GM18519 (cell line): Measurements from ENCODE around the gene ZNF432.
"Not testable (repeated sequence)": the region's sequence is repeated elsewhere in the genome, so short reads cannot be mapped to it uniquely, and the experiment has no call there.

Source experiments
- ATAC-seq: cut with Tn5 transposase; IDR thresholded peaks from one replicate; pipeline ENCODE4 v1.9.1; 2021; ENCODE audit warnings: mild to moderate bottlenecking, moderate library complexity; ENCODE audit not compliant: unreplicated experiment, low FRiP score

ZNF432 gene

DNA sequence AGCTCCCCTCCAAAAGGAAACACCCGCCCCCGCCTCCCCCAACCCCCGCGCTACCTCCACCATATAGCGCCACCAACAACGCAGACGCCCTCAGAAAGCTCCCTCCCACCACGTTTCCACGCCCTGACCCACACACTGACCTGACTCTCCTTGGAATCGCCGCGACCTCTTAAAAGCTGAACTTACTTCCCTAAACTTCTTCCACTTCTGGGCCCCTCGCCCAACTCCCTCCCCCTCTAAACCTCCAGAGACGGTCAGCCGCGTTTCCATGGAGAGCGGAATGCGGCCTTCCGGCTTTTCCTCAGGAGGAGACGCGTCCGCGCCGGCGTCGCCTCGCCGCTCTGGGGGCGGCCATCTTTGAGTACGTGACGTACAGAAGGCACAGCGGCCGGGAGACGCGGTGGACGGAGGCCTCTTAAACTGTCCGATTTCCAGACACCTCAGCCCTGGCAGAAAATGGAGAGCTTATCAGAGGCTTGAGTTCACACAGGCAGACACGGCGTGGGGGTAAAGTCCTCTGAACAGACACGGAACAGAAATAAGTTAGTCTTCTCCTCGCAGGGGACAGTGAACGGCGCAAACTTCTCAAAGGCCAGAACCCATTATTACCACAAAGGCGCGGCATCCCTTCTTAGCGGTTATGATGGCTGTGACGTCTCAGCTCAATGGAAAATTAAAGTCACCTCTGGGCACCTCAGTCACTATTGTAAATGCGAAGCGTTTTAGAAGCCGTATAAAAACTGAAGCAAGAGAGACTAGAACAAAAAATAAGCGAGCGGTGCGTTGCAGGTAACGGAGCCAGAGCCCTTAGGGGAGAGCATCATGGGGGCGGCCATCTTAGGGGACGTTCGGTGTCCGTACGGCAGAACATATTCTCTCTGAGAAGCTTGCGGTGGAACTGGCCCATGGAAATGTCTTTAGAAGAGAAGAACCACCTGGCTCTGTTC is at the start of gene ZNF432:
TSS of gene ZNF432 (minus strand) at position 284 of the 947 bp plus-strand sequence. CDS start 1,970 bp downstream, outside the sequence.
- peak; percentile 65 for ATAC-seq

- not testable (repeated sequence) for ATAC-seq
Observed at GRCh38 chr19:52096416-52096815, 47.8 kb upstream of the ZNF432 start.

GRCh38 chr19:52095172-52096014 is 46.8 kb upstream of the ZNF432 start, which contains the start of gene ZNF841:
Gene ZNF841, minus strand, starts transcription at chr19:52095765. Its CDS starts 10,964 bp downstream, at chr19:52084801.
- peak; percentile 65 for ATAC-seq

- no peak for ATAC-seq
Observed at GRCh38 chr19:52094526-52095130, 46.0 kb upstream of the ZNF432 start.

GRCh38 chr19:52086481-52086880 is 37.8 kb upstream of the ZNF432 start:
- no peak for ATAC-seq

DNA sequence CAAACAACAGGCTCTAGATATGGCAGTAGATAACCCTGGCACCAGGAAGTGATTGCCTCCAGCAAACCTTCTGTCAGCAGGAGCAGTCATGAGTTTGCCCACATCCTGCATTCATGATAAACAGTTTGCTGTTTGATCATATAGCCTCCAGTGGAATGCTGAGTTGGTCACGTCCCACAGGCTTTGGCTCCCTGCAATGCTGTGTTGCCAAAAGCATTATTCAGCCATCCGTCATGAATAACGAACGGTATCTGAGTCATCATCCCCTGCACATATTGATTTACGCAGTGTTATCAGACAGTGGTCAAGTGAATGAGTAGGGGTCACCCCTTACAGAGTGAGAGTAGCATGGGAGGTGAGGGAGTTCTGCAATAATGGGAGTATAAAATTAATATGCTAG is 21.9 kb upstream of the ZNF432 start:
- ATAC-seq, result no peak

DNA sequence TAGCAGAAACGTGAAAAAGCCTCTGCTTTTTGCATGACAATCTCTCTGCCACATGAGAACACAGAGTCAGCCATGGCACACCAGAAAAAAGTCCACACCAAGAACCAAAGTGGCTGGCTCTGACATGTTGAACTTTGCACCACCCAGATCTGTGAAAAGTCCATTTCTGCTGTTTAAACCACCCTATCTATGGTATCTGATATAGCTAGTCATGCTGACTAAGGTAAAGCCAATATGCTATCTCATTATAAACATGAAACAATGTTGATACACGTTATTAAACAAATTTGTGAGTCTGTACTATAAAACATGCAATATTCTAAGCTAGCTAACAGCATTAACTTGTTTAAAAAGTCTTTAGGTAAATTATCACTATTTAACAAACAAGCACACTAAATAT is 21.0 kb upstream of the ZNF432 start:
- no peak for ATAC-seq

DNA sequence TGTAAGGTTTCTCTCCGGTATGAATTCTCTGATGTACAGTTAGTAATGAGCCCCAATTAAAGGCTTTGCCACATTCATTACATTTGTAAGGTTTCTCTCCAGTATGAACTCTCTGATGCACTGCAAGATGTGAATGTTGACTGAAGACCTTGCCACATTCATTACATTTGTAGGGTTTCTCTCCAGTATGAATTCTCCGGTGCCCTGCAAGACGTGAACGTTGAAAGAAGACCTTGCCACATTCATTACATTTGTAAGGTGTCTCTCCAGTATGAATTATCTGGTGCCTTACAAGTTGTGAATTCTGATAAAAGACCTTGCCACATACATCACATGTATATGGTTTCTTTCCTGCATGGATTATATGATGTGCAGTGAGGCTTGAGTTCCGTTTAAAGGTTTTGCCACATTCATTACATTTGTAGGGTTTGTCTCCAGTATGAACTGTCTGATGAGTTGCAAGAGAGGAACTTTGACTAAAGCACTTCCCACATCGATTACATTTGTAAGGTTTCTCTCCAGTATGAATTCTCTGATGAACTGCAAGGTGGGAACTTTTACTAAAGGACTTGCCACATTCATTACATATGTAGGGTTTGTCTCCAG is 17.7 kb upstream of the ZNF432 start:
- ATAC-seq, result no peak

- ATAC-seq, result no peak
Observed at GRCh38 chr19:52065399-52065798, 16.8 kb upstream of the ZNF432 start.

DNA sequence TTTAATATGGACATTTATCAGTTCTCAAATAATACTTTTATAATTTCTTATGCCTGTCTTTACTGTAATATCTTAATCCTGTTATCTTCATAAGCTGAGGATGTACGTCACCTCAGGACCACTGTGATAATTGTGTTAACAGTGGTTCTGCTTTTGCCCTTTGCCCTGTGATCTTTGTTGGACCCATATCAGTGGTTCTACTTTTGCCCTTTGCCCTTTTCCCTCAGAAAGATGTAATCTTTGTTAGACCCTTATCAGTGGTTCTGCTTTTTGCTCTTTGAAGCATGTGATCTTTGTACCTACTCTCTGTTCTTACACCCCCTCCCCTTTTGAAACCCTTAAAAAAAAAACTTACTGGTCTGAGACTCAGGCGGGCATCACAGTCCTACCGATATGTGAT is 7.8 kb upstream of the ZNF432 start:
- not testable (repeated sequence) for ATAC-seq

GRCh38 chr19:52051736-52052135 is 3.1 kb upstream of the ZNF432 start:
- ATAC-seq, result not testable (repeated sequence)

DNA sequence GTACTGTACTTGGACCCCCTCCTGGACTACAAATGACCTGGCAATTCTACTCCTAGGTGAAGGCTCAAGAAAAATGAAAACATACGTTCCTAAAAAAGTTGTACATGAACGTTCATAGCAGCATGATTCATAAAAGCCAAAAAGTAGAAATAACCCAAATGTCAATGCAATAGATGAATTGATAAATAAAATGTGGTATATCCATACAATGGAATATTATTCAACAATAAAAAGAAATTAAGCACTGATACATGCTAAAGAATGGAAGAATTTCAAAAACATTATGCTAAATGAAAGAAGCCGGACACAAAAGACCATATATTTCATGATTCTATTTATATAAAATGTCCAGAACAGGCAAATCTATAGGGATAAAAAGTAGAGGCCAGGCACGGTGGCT is 9.5 kb downstream of the ZNF432 start:
- ATAC-seq, result no peak

- ATAC-seq, result no peak
Observed at GRCh38 chr19:52034051-52034728, 14.4 kb downstream of the ZNF432 start.

DNA sequence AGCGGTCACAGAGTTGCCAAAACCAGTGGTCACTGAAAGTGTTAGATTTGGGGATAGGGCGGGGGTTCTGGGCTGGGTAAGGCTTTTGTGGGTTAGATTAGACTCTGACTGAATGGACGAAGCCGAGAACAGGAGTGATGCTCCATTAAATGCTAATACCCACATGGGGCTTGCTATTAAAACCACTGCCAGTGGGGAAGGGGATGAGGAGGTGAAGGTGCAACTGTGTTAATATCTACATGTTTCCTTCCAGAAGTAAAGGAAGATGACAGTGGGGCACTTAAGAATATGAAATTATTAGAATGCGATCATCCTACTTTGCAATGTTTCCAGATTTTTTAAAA is 19.9 kb downstream of the ZNF432 start:
- no peak for ATAC-seq

DNA sequence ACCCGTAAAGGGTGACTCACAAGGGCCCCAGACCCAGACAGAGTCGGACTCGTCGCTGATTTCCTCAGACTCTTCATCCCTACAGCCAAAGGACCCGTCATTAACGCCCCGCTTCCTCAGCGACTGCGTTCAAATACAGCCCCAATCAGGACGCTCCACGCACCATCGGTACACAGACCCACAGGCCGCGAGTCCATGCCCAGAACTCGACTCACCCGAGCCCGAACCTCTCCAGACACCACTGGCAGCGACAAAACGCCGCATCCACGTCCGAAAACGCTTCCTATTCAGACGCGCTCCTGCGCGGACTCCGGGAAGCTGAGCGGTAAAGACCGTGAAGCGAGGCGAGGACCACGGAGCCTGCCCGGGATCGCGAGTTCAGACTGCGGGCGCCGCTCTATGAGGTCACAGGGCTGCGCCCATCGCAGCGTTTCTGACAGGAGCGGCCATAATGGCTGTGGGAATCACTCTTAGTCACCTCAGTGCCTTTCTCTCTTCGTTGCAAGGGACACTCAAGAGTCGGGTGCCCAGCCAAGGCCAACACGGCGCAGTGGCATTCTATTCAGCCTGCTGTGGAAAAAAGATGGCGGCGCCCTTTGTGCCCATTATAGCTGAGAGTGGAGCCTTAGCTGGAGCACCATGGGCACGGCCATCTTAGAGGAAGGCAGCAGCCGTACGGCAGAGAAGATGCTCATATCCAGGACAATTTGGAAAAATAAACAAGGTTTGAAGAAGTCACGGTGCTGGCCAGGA is 20.4 kb downstream of the ZNF432 start, which contains the start of gene ZNF614:
TSS of gene ZNF614 (minus strand) at position 353 of the 753 bp plus-strand sequence. CDS start 2,634 bp downstream, outside the sequence.
- peak; percentile 51 for ATAC-seq

DNA sequence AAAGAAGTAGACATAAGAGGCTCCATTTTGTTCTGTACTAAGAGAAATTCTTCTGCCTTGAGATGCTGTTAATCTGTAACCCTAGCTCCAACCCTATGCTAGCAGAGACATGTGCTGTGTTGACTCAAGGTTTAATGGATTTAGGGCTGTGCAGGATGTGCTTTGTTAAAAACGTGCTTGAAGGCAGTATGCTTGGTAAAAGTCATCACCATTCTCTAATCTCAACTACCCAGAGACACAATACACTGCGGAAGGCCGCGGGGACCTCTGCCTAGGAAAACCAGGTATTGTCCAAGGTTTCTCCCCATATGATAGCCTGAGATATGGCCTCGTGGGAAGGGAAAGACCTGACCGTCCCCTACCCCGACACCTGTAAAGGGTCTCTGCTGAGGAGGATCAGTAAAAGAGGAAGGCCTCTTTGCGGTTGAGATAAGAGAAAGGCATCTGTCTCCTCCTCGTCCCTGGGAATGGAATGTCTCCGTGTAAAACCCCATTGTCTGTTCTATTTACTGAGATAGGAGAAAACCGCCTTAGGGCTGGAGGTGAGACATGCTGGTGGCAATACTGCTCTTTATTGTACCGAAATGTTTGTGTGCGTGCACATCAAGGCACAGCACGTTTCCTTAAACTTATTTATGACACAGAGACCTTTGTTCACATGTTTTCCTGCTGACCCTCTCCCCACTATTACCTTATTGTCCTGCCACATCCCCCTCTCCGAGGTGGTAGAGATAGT is 22.2 kb downstream of the ZNF432 start:
- not testable (repeated sequence) for ATAC-seq

- not testable (repeated sequence) for ATAC-seq
Observed at GRCh38 chr19:52024478-52024877, 24.2 kb downstream of the ZNF432 start.

DNA sequence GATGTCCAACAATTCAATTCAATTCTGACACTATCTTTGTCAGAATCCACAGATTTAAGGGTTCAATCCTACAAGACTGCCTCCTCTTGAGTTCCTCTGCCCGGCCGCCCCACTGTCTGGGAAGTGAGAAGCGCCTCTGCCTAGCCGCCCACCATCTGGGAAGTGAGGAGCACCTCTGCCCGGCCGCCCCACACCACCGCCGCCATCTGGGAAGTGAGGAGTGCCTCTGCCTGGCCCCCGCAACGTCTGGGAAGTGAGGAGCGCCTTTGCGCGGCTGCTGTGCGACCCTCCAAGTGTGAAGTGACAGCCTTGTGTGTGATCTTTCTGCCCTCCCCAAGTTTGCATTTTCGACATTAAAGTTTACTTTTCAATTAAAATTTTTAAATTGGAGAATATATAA is 26.4 kb downstream of the ZNF432 start:
- ATAC-seq, result no peak
